Endothelial cell of umbilical vein (primary cell): Measurements from ENCODE around the gene UNC119. TPM values are rescaled to one million over a fixed set of nuclear protein-coding genes. Genes with fewer than 3 reads are reported as not detected.

Experiments used
- BruUV-seq: library from RNA; stranded (reverse); fragments of 400-500 nt; replicated peaks from 2 replicates; lab custom pipeline; 2021; lab: Mats Ljungman, UMichigan
- CTCF ChIA-PET: fragments of 300-600, 350-600 bp; sonication (Branson Sonifier 250); formaldehyde crosslinking; loops from one replicate; lab custom pipeline; 2021; ENCODE audit warnings: antibody characterized with exemption, inconsistent platforms; lab: Charles Lee
- POLR2A ChIA-PET: fragments of 300-600, 350-600 bp; sonication (Branson Sonifier 250); formaldehyde crosslinking; loops from one replicate; lab custom pipeline; 2021; ENCODE audit warnings: antibody characterized with exemption, inconsistent platforms; lab: Charles Lee
- DNase-seq: peaks from one replicate; pipeline ENCODE4 v3.0.0-alpha.2; 2011; ENCODE audit warnings: low read depth, low spot score
- FAIRE-seq: peaks from 2 replicates; lab custom pipeline; 2011; peaks lifted over from hg19 to GRCh38; lab: Jason Lieb, UNC
- H2AFZ ChIP-seq: 2 replicates; pipeline ENCODE4 v1.6.0; 2012; ENCODE audit warnings: low read depth, low read length, control low read depth, inconsistent platforms
- H3K27ac ChIP-seq: 2 replicates; pipeline ENCODE4 v1.5.1; 2011; ENCODE audit warnings: low read depth, mild to moderate bottlenecking, control low read depth, low read length, moderate library complexity; ENCODE audit not compliant: insufficient read depth
- H3K27me3 ChIP-seq, 2 experiments: 2 replicates each; pipeline versions ENCODE4 v1.6.0 to v1.6.1; 2011; ENCODE audit warnings: low read length in 2 of 2, mixed read lengths in 1 of 2; ENCODE audit not compliant: control insufficient read depth in 2 of 2, insufficient read depth in 2 of 2
- H3K36me3 ChIP-seq, 2 experiments: 2 replicates in 1 of 2; 3 replicates in 1 of 2; pipeline ENCODE4 v1.5.1; 2011; ENCODE audit warnings: low read length in 2 of 2, mild to moderate bottlenecking in 1 of 2, moderate library complexity in 1 of 2; ENCODE audit not compliant: control insufficient read depth in 2 of 2, insufficient read depth in 2 of 2; ENCODE audit errors: extremely low read depth in 1 of 2
- H3K4me1 ChIP-seq: 3 replicates; pipeline ENCODE4 v1.5.1; 2011; ENCODE audit warnings: mild to moderate bottlenecking, low read length; ENCODE audit not compliant: control insufficient read depth, insufficient read depth; ENCODE audit errors: extremely low read depth
- H3K4me2 ChIP-seq: 2 replicates; pipeline ENCODE4 v1.6.1; 2011; ENCODE audit warnings: low read length, control low read depth, mixed read lengths; ENCODE audit not compliant: insufficient read depth
- H3K4me3 ChIP-seq, 3 experiments: fragments of 200-600 bp in 1 of 3; sonication (generic), shearing (Covaris generic) in 1 of 3; replicated peaks in 1 of 3; 2 replicates each; pipeline ENCODE4 v1.5.1; 2011 to 2016; ENCODE audit warnings: control low read depth in 3 of 3, low read length in 3 of 3, mild to moderate bottlenecking in 2 of 3, inconsistent platforms in 1 of 3, low read depth in 1 of 3, moderate library complexity in 1 of 3; ENCODE audit not compliant: insufficient read depth in 1 of 3
- H3K79me2 ChIP-seq: 2 replicates; pipeline ENCODE4 v1.6.0; 2012; ENCODE audit warnings: low read length, inconsistent platforms; ENCODE audit not compliant: control insufficient read depth, insufficient read depth
- H3K9ac ChIP-seq: replicated peaks from 2 replicates; pipeline ENCODE3; 2011; ENCODE audit warnings: low read length, control low read depth; ENCODE audit not compliant: insufficient read depth; ENCODE audit errors: extremely low read depth
- H3K9me1 ChIP-seq: replicated peaks from 3 replicates; pipeline ENCODE4 v1.6.0; 2011; ENCODE audit warnings: mild to moderate bottlenecking, low read length; ENCODE audit not compliant: control insufficient read depth, insufficient read depth; ENCODE audit errors: extremely low read depth
- H3K9me3 ChIP-seq: replicated peaks from 2 replicates; pipeline ENCODE4 v1.5.1; 2012; ENCODE audit warnings: low read length, inconsistent platforms; ENCODE audit not compliant: control insufficient read depth, insufficient read depth
- H4K20me1 ChIP-seq: replicated peaks from 2 replicates; pipeline ENCODE3; 2011; ENCODE audit warnings: mild to moderate bottlenecking, low read length; ENCODE audit not compliant: control insufficient read depth, insufficient read depth; ENCODE audit errors: extremely low read depth
- CTCF ChIP-seq, 2 donors: IDR thresholded peaks; 1 replicate in 1 of 2; 2 replicates in 1 of 2; pipeline ENCODE4 v1.5.1; 2011; ENCODE audit warnings: low read length in 2 of 2, mild to moderate bottlenecking in 2 of 2, moderate library complexity in 2 of 2, control low read depth in 1 of 2, inconsistent platforms in 1 of 2, low read depth in 1 of 2; ENCODE audit not compliant: insufficient read depth in 1 of 2; ENCODE audit errors: extremely low read depth in 1 of 2
- GATA2 ChIP-seq: IDR thresholded peaks from 2 replicates; pipeline ENCODE4 v1.7.0; 2011; ENCODE audit warnings: low read depth, mild to moderate bottlenecking, moderate library complexity, mixed read lengths, low read length; ENCODE audit not compliant: insufficient read length, insufficient read depth
- JUN ChIP-seq: IDR thresholded peaks from 2 replicates; pipeline ENCODE4 v1.6.1; 2011; ENCODE audit warnings: borderline replicate concordance, low read depth; ENCODE audit not compliant: insufficient read length, insufficient read depth
- POLR2AphosphoS5 ChIP-seq: IDR thresholded peaks from 2 replicates; pipeline ENCODE4 v1.6.1; 2012; ENCODE audit warnings: low read depth, mild to moderate bottlenecking, control low read depth, low read length, moderate library complexity; ENCODE audit not compliant: insufficient read depth
- dilution Hi-C: fragments of 300-500 bp; cut with MboI; formaldehyde crosslinking; loops from one replicate; pipeline ENCODE4 v1.15.0; 2019; ENCODE audit warnings: low sequenced_read_pairs; ENCODE audit not compliant: extremely low pct_ligation_motif_present
- intact Hi-C: fragments of 100-400 bp; cut with micrococcal nuclease; formaldehyde crosslinking; loops from one replicate; pipeline ENCODE4 v1.10.0; 2022
- polyA plus RNA-seq, 4 experiments: library from polyadenylated mRNA; depleted of rRNA in 3 of 4; stranded (reverse) in 3 of 4; unstranded in 1 of 4; fragments of >200 nt; gene quantifications; 2 replicates each; pipeline versions ENCODE4 v1.2.1 to v1.2.3, GENCODE V29; 2011 to 2012; ENCODE audit warnings: missing spikeins in 1 of 4
- total RNA-seq: library from RNA; stranded (reverse); gene quantifications from 2 replicates; pipeline ENCODE4 v1.2.3, GENCODE V29; 2021

The UNC119 gene
- total and polyA plus RNA-seq, 2 donors (not counting 3 experiments of a cell fraction or from before 2014, with no cell fraction given), result 26.3 to 67.8 TPM

GRCh38 chr17:28533091-28533807 lies 19.2 kb downstream of the UNC119 start:
- dilution Hi-C loops (no loop called here), intact Hi-C loops (no loop called here)
- TF ChIP-seq GATA2, result no peak
- no peak for TF ChIP-seq JUN
- no peaks in the 10 kb centered on the region for H3K36me3 ChIP-seq
- no peaks in the 10 kb centered on the region for H3K9me1 ChIP-seq
- H4K20me1 ChIP-seq, result no peaks in the 10 kb centered on the region
- no peak overlapping the region for H3K27ac ChIP-seq
- no peak for FAIRE-seq
- H3K9me3 ChIP-seq, result no peaks in the 10 kb centered on the region
- POLR2A ChIA-PET, result no interaction called here
- no peak for DNase-seq
- no peaks in the 10 kb centered on the region for H3K79me2 ChIP-seq
- H2AFZ ChIP-seq, result no peak overlapping the region
- no peak overlapping the region for H3K4me2 ChIP-seq
- H3K9ac ChIP-seq, result no peak overlapping the region
- H3K27me3 ChIP-seq, result peaks cover 0 to 2% of the 10 kb centered on the region in 2 experiments
- CTCF ChIA-PET, result no interaction called here
- no TSS peak for BruUV-seq
- no peaks in the 10 kb centered on the region for H3K4me1 ChIP-seq
- H3K4me3 ChIP-seq, result no peak overlapping the region

GRCh38 chr17:28532050-28532960 lies 20.1 kb downstream of the UNC119 start:
- Histone ChIP-seq H3K9ac (no peak overlapping the region), H3K4me3 (no peak overlapping the region), H2AFZ (no peak overlapping the region), H3K36me3 (no peaks in the 10 kb centered on the region), H3K27ac (no peak overlapping the region), H3K4me2 (no peak overlapping the region), H3K27me3 (peaks cover 0 to 2% of the 10 kb centered on the region in 2 experiments), H3K79me2 (no peaks in the 10 kb centered on the region), H3K4me1 (no peaks in the 10 kb centered on the region), H3K9me1 (no peaks in the 10 kb centered on the region), H3K9me3 (no peaks in the 10 kb centered on the region), H4K20me1 (no peaks in the 10 kb centered on the region)
- POLR2A ChIA-PET, result no interaction called here
- no peak for DNase-seq
- no TSS peak for BruUV-seq
- dilution Hi-C loops (no loop called here), intact Hi-C loops (no loop called here)
- FAIRE-seq, result no peak
- CTCF ChIA-PET, result no interaction called here
- TF ChIP-seq JUN (no peak), CTCF (IDR thresholded peaks at IDR 0.05; ENCODE audit: extremely low read depth in 1 of 2, insufficient read depth in 1 of 2, low read depth in 1 of 2, low read length in 2 of 2) (no peak), POLR2AphosphoS5 (no peak)
